ENCODE results near the gene MID2.

Gene MID2

DNA sequence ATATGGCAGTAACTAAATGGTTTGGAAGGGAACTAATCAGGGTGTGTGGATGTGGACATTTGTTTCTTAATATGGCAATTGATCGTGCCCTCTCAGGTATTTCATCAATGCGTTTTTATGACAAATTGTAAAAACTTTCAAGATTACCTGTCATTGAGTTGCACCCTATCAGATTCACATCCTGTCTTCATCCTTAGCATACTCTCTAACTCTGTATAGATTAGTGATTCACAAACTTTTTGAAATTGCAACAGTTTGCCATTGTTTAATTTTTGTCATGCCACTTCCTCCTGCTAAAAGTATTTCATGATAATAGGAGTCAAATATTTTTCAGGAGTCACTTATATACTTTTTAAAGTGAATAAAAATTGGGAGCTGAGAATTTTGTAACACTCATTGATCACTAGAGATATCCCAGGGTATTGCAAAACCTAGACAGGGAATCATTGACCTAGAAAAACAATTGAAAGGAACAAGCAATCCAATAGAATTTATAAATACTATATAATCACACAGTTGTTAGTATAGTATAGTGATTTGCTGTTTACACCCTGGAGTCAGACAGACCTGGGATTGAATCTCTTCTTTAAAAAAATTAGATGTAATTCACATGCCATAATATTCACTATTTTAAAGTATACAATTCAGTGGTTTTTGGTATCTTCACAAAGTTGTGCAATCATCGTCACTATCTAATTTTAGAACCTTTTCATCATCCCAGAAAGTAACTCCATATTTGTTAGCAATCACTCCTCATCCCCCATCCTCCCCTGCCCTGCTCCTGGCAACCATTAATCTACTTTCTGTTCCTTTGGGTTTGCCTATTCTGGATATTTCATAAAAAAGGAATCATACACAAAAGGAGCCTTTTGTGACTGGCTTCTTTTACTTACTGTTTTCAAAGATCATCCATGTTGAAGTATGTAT, 8.9 kb downstream of the MID2 start:
- Mint-ChIP-seq H3K4me3 (no peak overlapping the region), H3K4me1 (no peaks in the 10 kb centered on the region), H3K9me3 (peaks cover 15% of the 10 kb centered on the region), H3K27me3 (ENCODE audit: low read depth, poor library complexity) (peaks cover 6% of the 10 kb centered on the region), H3K27ac (no peak overlapping the region), H3K36me3 (ENCODE audit: low read depth) (no peaks in the 10 kb centered on the region)
- TF ChIP-seq, protein P1, sequence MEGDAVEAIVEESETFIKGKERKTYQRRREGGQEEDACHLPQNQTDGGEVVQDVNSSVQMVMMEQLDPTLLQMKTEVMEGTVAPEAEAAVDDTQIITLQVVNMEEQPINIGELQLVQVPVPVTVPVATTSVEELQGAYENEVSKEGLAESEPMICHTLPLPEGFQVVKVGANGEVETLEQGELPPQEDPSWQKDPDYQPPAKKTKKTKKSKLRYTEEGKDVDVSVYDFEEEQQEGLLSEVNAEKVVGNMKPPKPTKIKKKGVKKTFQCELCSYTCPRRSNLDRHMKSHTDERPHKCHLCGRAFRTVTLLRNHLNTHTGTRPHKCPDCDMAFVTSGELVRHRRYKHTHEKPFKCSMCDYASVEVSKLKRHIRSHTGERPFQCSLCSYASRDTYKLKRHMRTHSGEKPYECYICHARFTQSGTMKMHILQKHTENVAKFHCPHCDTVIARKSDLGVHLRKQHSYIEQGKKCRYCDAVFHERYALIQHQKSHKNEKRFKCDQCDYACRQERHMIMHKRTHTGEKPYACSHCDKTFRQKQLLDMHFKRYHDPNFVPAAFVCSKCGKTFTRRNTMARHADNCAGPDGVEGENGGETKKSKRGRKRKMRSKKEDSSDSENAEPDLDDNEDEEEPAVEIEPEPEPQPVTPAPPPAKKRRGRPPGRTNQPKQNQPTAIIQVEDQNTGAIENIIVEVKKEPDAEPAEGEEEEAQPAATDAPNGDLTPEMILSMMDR (IDR thresholded peaks at IDR 0.05): no peak
- DNase-seq: no peak

DNA sequence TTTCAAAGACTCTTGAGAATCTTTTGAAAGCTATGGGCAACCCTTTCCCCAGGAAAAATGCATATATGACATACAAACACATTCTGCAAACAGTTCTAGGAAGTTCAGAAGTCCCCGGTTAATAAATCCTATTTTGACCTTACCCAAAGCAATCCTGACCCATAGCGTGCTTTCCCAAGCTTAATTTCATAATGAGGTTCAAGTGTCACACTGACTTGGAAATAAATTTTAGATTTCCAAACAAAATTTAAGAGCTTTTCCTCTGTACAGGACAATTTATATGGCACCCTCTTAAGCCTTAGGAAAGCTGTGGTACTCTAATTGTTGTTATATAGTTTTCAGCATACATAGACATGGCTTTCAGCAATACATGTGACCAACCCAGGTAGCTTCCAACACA, 11.3 kb downstream of the MID2 start:
- Mint-ChIP-seq H3K4me3 (no peak overlapping the region), H3K27me3 (ENCODE audit: low read depth, poor library complexity) (no peaks in the 10 kb centered on the region), H3K9me3 (peaks cover 8% of the 10 kb centered on the region), H3K4me1 (no peaks in the 10 kb centered on the region), H3K27ac (no peak overlapping the region), H3K36me3 (ENCODE audit: low read depth) (no peaks in the 10 kb centered on the region)
- no peak for DNase-seq
- TF ChIP-seq, protein P1 (IDR thresholded peaks at IDR 0.05): no peak

DNA sequence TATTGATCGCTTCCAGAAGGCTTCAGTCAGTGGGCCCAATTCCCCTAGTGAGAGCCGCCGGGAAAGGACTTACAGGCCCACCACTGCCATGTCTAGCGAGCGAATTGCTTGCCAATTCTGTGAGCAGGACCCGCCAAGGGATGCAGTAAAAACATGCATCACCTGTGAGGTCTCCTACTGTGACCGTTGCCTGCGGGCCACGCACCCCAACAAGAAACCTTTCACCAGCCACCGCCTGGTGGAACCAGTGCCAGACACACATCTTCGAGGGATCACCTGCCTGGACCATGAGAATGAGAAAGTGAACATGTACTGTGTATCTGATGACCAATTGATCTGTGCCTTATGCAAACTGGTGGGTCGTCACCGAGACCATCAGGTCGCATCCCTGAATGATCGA, 15.3 kb downstream of the MID2 start:
- no peak overlapping the region for H3K4me3 Mint-ChIP-seq
- no peak for DNase-seq
- TF ChIP-seq, protein P1 (IDR thresholded peaks at IDR 0.05): no peak
- no peak overlapping the region for H3K27ac Mint-ChIP-seq
- no peaks in the 10 kb centered on the region for H3K27me3 Mint-ChIP-seq (ENCODE audit: low read depth, poor library complexity)
- H3K4me1 Mint-ChIP-seq: no peaks in the 10 kb centered on the region
- no peaks in the 10 kb centered on the region for H3K36me3 Mint-ChIP-seq (ENCODE audit: low read depth)
- peaks cover 4% of the 10 kb centered on the region for H3K9me3 Mint-ChIP-seq

DNA sequence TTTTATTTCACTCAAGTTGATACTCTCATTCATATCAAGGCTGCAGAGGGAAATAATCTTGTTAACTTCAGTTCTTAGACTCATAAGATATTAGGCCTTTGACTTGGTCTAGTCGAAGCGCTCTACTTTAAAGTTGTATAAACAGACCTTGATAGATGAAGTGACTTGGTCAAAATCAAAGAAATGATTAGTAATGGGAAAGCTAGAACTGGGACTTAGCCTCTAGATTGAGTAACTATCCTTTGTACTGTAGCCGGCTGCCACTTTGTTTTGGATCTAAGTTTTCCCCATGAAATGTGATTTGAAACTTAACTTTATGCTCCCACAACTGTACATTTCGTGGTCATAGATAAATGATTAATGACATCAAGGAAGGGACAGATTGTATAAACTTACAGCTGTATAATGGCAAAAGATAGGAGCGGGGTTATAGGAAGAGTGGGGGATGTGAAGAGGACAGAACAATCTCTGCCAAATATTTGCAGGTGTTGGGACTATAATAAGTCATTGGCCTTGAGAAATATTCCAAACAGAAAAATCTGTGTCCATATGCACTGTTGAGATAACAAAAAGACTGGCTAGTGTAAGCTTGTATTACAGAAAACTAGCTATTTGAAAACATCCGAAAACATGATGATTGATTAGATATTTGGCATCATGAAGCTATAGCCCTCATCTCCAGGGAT, 17.2 kb downstream of the MID2 start:
- Mint-ChIP-seq H3K4me1 (no peaks in the 10 kb centered on the region), H3K4me3 (no peak overlapping the region), H3K27me3 (ENCODE audit: low read depth, poor library complexity) (no peaks in the 10 kb centered on the region)

DNA sequence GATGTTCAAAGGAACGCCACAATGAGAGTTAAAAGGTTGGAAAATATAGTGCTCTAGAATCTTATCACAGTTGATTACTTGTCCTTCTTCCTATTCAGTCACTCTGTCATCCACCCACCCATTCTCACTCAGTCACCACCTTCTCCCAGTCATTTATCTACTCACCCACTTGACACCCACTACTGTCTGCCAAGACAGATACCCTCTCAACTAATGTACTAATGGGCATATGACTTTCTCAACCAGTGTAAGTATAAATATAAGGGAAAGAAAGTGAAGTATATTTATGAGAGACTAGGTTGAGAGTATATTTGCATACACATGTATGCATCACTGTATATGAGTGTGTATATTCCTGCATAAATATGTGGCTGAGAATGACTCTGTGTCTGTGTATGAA, 20.0 kb downstream of the MID2 start:
- H3K9me3 Mint-ChIP-seq: peaks cover 6% of the 10 kb centered on the region
- no peak for DNase-seq
- H3K4me1 Mint-ChIP-seq: no peaks in the 10 kb centered on the region
- no peaks in the 10 kb centered on the region for H3K36me3 Mint-ChIP-seq (ENCODE audit: low read depth)
- H3K4me3 Mint-ChIP-seq: no peak overlapping the region
- H3K27me3 Mint-ChIP-seq (ENCODE audit: low read depth, poor library complexity): no peaks in the 10 kb centered on the region
- H3K27ac Mint-ChIP-seq: no peak overlapping the region
- TF ChIP-seq, protein P1 (IDR thresholded peaks at IDR 0.05): no peak

More for the DNA sequence above, 17.2 kb downstream of the MID2 start:
- Mint-ChIP-seq H3K9me3 (peaks cover 4% of the 10 kb centered on the region), H3K36me3 (ENCODE audit: low read depth) (no peaks in the 10 kb centered on the region), H3K27ac (no peak overlapping the region)
- TF ChIP-seq, protein P1 (IDR thresholded peaks at IDR 0.05): no peak
- no peak for DNase-seq
